ENCODE measurements around the gene PEX11B. TPM values are rescaled to one million over a fixed set of nuclear protein-coding genes. Genes with fewer than 3 reads are reported as not detected.

PEX11B gene
- total RNA-seq, 1 experiment from 2014 or later, result 19.7 TPM

DNA sequence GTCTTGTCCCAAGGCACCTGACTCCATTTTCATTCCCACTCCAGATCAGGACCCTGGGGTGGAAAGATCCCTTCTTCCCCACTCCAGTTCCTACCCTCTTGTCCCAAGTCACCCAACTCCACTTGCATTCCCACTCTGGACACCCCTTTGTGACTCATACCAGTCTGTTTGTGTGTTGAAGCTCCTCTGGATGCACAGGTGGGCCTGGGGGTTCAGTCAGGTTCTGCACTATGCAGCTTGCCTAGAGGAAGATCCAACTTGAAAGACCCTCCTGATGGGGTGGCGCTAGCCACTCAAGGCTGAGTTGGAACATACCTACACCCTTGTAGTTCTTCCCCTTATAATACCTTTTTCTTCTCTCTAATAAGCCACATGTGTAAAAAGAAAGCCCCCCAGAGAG, 23.0 kb downstream of the PEX11B start:
- TF ChIP-seq EZH2 (IDR thresholded peaks at IDR 0.05; ENCODE audit: low read depth), result no peak
- TF ChIP-seq, protein P1, sequence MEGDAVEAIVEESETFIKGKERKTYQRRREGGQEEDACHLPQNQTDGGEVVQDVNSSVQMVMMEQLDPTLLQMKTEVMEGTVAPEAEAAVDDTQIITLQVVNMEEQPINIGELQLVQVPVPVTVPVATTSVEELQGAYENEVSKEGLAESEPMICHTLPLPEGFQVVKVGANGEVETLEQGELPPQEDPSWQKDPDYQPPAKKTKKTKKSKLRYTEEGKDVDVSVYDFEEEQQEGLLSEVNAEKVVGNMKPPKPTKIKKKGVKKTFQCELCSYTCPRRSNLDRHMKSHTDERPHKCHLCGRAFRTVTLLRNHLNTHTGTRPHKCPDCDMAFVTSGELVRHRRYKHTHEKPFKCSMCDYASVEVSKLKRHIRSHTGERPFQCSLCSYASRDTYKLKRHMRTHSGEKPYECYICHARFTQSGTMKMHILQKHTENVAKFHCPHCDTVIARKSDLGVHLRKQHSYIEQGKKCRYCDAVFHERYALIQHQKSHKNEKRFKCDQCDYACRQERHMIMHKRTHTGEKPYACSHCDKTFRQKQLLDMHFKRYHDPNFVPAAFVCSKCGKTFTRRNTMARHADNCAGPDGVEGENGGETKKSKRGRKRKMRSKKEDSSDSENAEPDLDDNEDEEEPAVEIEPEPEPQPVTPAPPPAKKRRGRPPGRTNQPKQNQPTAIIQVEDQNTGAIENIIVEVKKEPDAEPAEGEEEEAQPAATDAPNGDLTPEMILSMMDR (conservative IDR thresholded peaks at IDR 0.05), result no peak
- no peaks in the 10 kb centered on the region for H3K27me3 ChIP-seq (ENCODE audit: insufficient read depth, low read depth)
- no peak overlapping the region for H3K4me3 ChIP-seq
- no peak overlapping the region for H3K4me2 ChIP-seq
- H4K20me1 ChIP-seq (ENCODE audit: insufficient read depth), result no peaks in the 10 kb centered on the region
- H2AFZ ChIP-seq, result no peak overlapping the region
- DNase-seq, result no peak
- peaks cover 24% of the 10 kb centered on the region for H3F3A ChIP-seq (ENCODE audit: insufficient read depth, low read depth)
- H3K9me3 ChIP-seq (ENCODE audit: insufficient read depth, low read depth), result no peaks in the 10 kb centered on the region
- H3K79me2 ChIP-seq (ENCODE audit: low read depth), result no peaks in the 10 kb centered on the region
- ChIA-PET POLR2A (ENCODE audit: unreplicated experiment) (no interaction called here), CTCF (no interaction called here)
- H3K9me2 ChIP-seq (ENCODE audit: insufficient read depth), result no peaks in the 10 kb centered on the region
- peaks cover 30% of the 10 kb centered on the region for H3K4me1 ChIP-seq (replicated peaks; ENCODE audit: insufficient read depth)
- H3K27ac ChIP-seq, result no peak overlapping the region
- no TSS peak for BruUV-seq (replicated peaks)
- intact Hi-C loops (cut with micrococcal nuclease; ENCODE audit: unreplicated experiment), result no loop called here
- no peaks in the 10 kb centered on the region for H3K36me3 ChIP-seq (ENCODE audit: low read depth)

DNA sequence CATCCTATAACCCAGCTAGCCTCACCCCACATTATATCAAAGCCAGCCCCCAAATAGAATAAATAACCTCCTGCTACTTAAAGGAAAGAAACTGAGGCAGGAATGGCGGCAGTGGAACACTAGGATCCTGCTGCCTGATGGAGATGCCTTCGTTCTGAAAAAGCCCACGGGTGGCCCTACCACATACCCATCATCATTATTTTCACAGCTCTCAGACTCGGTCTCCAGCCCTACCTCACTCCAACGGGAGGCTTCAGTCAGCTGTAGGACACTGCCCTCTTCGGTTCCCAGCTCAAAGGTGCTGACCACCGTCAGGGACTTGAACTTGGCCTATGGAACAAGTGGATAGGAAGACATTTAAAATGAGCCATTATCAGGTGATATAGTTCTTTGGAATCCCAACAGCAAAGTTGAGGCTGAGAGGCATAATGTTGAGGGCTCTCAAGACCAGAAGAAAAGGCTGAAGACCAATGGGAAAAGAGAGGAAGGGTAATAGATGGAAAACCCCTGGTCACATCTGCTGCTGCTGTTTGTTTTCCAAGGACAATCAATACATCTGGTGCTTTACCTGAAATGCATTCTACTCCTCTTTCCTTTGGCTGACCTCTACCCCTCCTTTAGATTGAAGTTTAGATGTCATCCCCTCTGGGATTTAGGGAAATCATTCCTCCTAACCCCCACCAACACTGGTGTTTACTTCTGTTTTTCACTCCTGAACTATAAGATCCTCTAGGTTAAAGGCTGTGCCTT, 25.0 kb downstream of the PEX11B start:
- H3F3A ChIP-seq (ENCODE audit: insufficient read depth, low read depth), result peaks cover 26% of the 10 kb centered on the region
- no peaks in the 10 kb centered on the region for H4K20me1 ChIP-seq (ENCODE audit: insufficient read depth)
- H3K4me2 ChIP-seq, result no peak overlapping the region
- no peaks in the 10 kb centered on the region for H3K27me3 ChIP-seq (ENCODE audit: insufficient read depth, low read depth)
- H3K9me2 ChIP-seq (ENCODE audit: insufficient read depth), result no peaks in the 10 kb centered on the region
- CTCF ChIA-PET, result interaction anchor here (2.6 to 3.8 kb wide), 2 partner anchors 16 to 35 kb away, joined by 24 to 29 read pairs; partner anchors contain the start of genes ITGA10 and PIAS3
- H3K4me1 ChIP-seq (replicated peaks; ENCODE audit: insufficient read depth), result peaks cover 41% of the 10 kb centered on the region
- H3K9me3 ChIP-seq (ENCODE audit: insufficient read depth, low read depth), result no peaks in the 10 kb centered on the region
- H2AFZ ChIP-seq, result no peak overlapping the region
- H3K36me3 ChIP-seq (ENCODE audit: low read depth), result no peaks in the 10 kb centered on the region
- BruUV-seq (replicated peaks), result no TSS peak
- no peak overlapping the region for H3K27ac ChIP-seq
- TF ChIP-seq EZH2 (IDR thresholded peaks at IDR 0.05; ENCODE audit: low read depth), result no peak
- TF ChIP-seq, protein P1 (conservative IDR thresholded peaks at IDR 0.05), result no peak
- intact Hi-C loops (cut with micrococcal nuclease; ENCODE audit: unreplicated experiment), result no loop called here
- no peaks in the 10 kb centered on the region for H3K79me2 ChIP-seq (ENCODE audit: low read depth)
- POLR2A ChIA-PET (ENCODE audit: unreplicated experiment), result no interaction called here
- H3K4me3 ChIP-seq, result no peak overlapping the region
- no peak for DNase-seq

DNA sequence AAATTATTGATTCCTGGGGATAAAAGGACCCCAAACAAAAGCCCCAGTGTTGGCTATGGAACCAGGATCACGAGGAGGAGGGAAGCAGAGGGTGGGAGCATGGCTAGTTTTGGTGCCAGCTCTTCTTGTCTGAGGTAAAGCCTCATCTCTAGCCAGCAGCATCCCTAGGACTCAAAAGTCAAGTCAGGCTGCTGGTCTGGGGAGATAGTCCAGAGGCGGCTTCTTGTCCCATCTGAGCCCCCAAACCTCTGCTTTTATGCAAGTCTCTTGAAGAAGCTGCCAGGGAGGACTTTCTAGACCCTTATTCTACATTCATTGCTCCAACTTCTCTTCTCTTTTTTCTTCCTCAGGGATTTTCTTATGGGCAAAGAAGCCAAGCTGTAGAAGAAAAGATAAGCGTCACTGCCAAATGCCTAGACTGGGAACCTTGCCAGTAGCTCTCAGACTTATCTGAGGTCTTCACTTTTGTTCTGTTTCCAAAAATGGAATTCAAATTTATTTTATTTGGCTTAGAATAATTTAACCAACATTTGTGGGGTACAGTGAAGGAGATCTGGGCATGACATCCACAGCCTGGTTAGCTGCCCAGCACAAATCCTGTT, 25.9 kb downstream of the PEX11B start:
- Histone ChIP-seq H3K4me2 (peak overlapping the region; percentile 65), H3K27ac (peak overlapping the region; percentile 65), H3F3A (ENCODE audit: insufficient read depth, low read depth) (peaks cover 30% of the 10 kb centered on the region), H3K79me2 (ENCODE audit: low read depth) (no peaks in the 10 kb centered on the region), H2AFZ (0 out of 2 replicates have a peak overlapping the region, but pooled peaks have one; percentile 28), H3K27me3 (ENCODE audit: insufficient read depth, low read depth) (no peaks in the 10 kb centered on the region), H3K4me3 (no peak overlapping the region), H3K36me3 (ENCODE audit: low read depth) (no peaks in the 10 kb centered on the region), H3K4me1 (replicated peaks; ENCODE audit: insufficient read depth) (peaks cover 46% of the 10 kb centered on the region), H3K9me3 (ENCODE audit: insufficient read depth, low read depth) (no peaks in the 10 kb centered on the region), H3K9me2 (ENCODE audit: insufficient read depth) (no peaks in the 10 kb centered on the region), H4K20me1 (ENCODE audit: insufficient read depth) (no peaks in the 10 kb centered on the region)
- intact Hi-C loops (cut with micrococcal nuclease; ENCODE audit: unreplicated experiment), result loop anchor here (1.0 kb wide), 6 partner anchors 18 to 118 kb away; partner anchors contain the start of genes ITGA10, NUDT17 and PIAS3
- BruUV-seq (replicated peaks), result TSS peak; percentile 77
- ChIA-PET CTCF (interaction anchor here (0.9 to 3.8 kb wide), 13 partner anchors 17 to 140 kb away, joined by 3 to 29 read pairs (median 5); partner anchors contain the start of genes ITGA10, LIX1L, NUDT17 and PIAS3), POLR2A (ENCODE audit: unreplicated experiment) (interaction anchor here (0.8 to 1.6 kb wide), 4 partner anchors 33 to 87 kb away, joined by 5 to 19 read pairs (median 8); partner anchors contain the start of genes ANKRD34A, PIAS3 and POLR3GL)
- DNase-seq, result no peak
- TF ChIP-seq, protein P1 (conservative IDR thresholded peaks at IDR 0.05), result no peak
- TF ChIP-seq EZH2 (IDR thresholded peaks at IDR 0.05; ENCODE audit: low read depth), result no peak

All from PC-9 (cell line).